NCI-H748 (cell line): ENCODE measurements around the gene PTPRE.
A peak's percentile ranks its signal among the peaks of the same experiment; 100 is the strongest.

Experiments
- DNase-seq: peaks from one replicate; lab custom pipeline; 2025; ENCODE audit not compliant: unreplicated experiment; lab: John Stamatoyannopoulos, UW

PTPRE gene

DNA sequence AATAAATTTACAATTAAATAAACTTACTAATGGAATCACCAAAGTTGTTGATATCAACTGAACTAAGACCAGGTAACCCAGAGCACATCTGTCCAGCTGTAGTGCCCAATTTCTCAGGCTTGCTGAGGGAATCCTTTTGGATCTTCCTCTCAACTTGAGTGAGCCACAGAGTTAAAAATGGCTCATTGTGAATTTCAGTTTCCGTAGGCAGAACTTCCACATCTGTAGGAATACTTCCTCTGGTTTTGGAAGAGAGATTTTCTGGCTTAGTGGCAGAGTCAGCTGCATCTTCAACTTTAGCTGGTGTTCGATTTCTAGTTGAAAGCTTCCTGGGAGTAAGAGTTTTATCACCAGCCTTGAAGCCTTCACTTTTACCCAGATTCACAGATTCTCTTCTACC, 208.0 kb downstream of the PTPRE start:
- no peak for DNase-seq

- no peak for DNase-seq
Measured at GRCh38 chr10:128115356-128115755, 208.5 kb downstream of the PTPRE start.

DNA sequence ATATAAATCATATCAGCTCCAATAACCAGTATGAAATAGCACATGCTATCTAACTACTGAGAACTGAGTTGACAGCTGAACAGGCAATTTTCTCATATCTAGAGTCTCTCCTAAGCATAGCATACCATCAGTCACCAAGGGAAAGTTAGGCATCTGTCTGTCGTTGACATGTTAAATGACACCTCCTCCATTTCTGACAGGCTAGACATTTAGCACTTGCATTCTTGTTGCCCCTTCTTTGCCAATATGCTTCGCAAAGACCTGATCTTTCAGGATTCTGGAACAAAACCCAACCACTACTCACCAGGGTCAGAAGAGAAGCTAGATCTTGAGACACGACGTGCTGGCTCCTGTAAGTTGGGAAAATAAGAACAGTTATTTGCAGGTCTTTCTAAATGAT, 209.3 kb downstream of the PTPRE start:
- DNase-seq, result no peak

- no peak for DNase-seq
Measured at GRCh38 chr10:128116851-128117615, 210.1 kb downstream of the PTPRE start.

GRCh38 chr10:128121750-128122412, 215.0 kb downstream of the PTPRE start:
- DNase-seq, result no peak

DNA sequence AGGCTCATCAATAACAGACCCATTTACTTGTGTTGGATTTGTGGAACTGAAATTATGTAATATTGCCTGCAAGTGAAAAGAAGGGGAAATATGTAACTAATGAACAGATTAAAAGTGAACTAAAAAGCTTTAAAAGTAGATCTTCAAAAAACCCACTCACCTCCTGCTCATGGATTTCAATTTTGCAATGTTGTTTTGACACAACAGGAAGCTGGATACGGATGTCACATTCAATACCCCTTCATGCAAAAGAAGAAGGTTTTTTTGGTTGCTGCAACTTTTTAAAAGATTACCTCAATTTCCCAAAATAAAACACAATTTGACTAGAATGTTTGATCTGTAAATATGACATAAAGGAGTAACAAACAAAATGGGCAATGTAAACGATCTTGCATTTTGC, 216.0 kb downstream of the PTPRE start:
- DNase-seq, result no peak

DNA sequence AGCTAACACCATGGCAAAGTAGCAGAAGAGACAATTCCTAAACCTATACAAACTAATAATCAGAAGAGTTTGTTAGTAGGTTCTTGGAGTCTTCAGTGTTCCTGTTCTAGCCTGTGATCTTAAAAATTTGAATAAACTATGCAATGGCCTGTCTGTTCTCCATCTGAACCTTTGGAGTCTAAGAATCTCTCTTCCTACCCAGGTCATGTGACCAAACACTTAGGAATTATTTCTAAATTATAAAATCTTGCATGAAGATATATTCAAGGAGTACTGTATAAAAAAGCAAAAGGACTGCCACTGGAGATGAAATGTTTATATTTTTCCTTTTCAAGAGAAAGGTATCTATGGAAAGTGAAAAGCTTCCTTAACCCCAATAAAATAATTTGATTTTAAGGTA, 216.9 kb downstream of the PTPRE start:
- no peak for DNase-seq

GRCh38 chr10:128124813-128125403, 218.0 kb downstream of the PTPRE start:
- no peak for DNase-seq

- DNase-seq, result peak; percentile 8
Measured at GRCh38 chr10:128125416-128125943, 218.6 kb downstream of the PTPRE start.

DNA sequence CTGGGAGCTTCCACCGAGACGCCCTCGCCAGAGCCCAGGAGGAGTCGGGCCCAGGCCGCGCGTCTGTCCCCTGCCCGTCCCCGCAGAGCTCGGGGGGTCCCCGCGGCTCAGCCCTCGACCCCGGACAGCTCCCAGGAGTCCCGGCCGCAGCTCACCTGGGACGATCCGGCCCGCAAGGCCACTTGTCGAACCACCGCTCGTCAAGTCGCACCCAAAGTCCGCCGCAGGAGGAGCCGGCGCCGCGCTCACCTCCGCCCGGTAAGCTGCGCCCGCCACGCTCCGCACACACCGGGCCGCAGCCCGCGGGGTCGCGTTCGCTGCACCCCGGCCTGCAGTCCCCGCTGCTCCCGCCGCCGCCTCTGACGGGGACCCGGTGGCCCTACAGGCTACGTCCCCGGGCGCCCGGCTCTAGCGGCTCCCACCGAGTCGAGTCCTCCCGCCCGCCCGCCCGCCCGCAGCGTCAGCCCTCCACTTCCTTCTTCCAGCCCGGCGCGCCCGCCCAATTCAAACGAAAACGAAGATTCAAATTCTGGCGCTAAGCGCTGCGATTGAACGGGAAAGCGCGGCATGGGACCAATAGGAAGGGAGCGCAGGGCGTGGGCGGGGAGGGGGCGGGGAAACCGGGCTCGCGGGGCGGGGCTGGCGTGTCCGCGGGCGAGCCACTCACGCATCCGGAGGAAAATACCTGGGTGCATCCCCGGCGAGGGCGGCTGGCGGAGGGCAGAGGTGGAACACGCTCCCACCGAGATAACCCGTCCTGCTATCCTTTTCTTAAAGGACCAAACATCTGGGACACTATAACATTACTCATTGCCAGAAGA, 219.3 kb downstream of the PTPRE start, which contains the start of gene MKI67:
MKI67 (minus strand) TSS at position 480 of the 821 bp plus-strand sequence. CDS start 756 bp downstream, outside the sequence.
- DNase-seq, result peak; percentile 92

- no peak for DNase-seq
Measured at GRCh38 chr10:128128582-128128981, 221.7 kb downstream of the PTPRE start.

- no peak for DNase-seq
Measured at GRCh38 chr10:128130051-128130450, 223.1 kb downstream of the PTPRE start.
